Measurements from ENCODE around the gene STYXL2. TPM values are rescaled to one million over a fixed set of nuclear protein-coding genes. Genes with fewer than 3 reads are reported as not detected.

STYXL2 gene
- total and polyA plus RNA-seq, 2 of the 8 experiments (the other 6 are each of a cell fraction or from before 2014, with no cell fraction given): 0.09 to 0.22 TPM

GRCh38 chr1:167137332-167137781 is 43.5 kb downstream of the STYXL2 start (continued):
- TF ChIP-seq CHD7 (IDR thresholded peaks at IDR 0.05; ENCODE audit: insufficient replicate concordance, low read length) (no peak), SUZ12 (IDR thresholded peaks at IDR 0.05; ENCODE audit: low read length) (no peak), JUN (IDR thresholded peaks at IDR 0.05; ENCODE audit: low read depth, low read length) (no peak), POU5F1 (IDR thresholded peaks at IDR 0.05; ENCODE audit: low read depth, low read length) (no peak), SAP30 (IDR thresholded peaks at IDR 0.05; ENCODE audit: insufficient read depth, insufficient replicate concordance, low read length) (no peak), KDM1A (IDR thresholded peaks at IDR 0.05; ENCODE audit: borderline replicate concordance, low read length) (no peak), SRF (IDR thresholded peaks at IDR 0.05; ENCODE audit: low read depth, low read length) (no peak), EP300 (IDR thresholded peaks at IDR 0.05; ENCODE audit: borderline replicate concordance in 1 of 2, low read depth in 2 of 2, low read length in 2 of 2) (no peak), ASH2L (IDR thresholded peaks at IDR 0.05; ENCODE audit: low read length) (no peak), CTBP2 (IDR thresholded peaks at IDR 0.05; ENCODE audit: borderline replicate concordance, insufficient read depth, insufficient read length, low read length) (no peak), SP4 (IDR thresholded peaks at IDR 0.05; ENCODE audit: low read length) (no peak), NRF1 (IDR thresholded peaks at IDR 0.05; ENCODE audit: low read depth, low read length) (no peak)
